ENCODE measurements around the gene NTNG1. TPM values are rescaled to one million over a fixed set of nuclear protein-coding genes. Genes with fewer than 3 reads are reported as not detected.
A peak's percentile ranks its signal among the peaks of the same experiment; 100 is the strongest.

The NTNG1 gene
- total and polyA plus RNA-seq, 2 of the 8 experiments (the other 6 are each of a cell fraction or from before 2014, with no cell fraction given) = 1.2 to 4.1 TPM

- Histone ChIP-seq H3K4me2 (ENCODE audit: insufficient read depth in 1 of 2, low read depth in 2 of 2, low read length in 2 of 2) (no peak overlapping the region), H2AK5ac (ENCODE audit: low read depth, low read length) (no peak overlapping the region), H4K91ac (replicated peaks; ENCODE audit: insufficient read length, low read length) (no peak overlapping the region), H3K23me2 (ENCODE audit: low read depth, low read length) (no peaks in the 10 kb centered on the region), H4K8ac (ENCODE audit: extremely low read depth, insufficient read depth, low read length) (no peak overlapping the region), H3K9me3 (ENCODE audit: insufficient read depth in 2 of 2, low read depth in 1 of 2, low read length in 1 of 2) (no peaks in the 10 kb centered on the region), H4K5ac (ENCODE audit: insufficient read length, low read depth, low read length) (no peak overlapping the region), H3K14ac (ENCODE audit: insufficient read length) (no peak overlapping the region), H2BK5ac (ENCODE audit: low read depth, low read length) (no peak overlapping the region), H3K27me3 (replicated peaks in 1 of 4; ENCODE audit: control insufficient read depth in 3 of 4, extremely low read depth in 1 of 4, insufficient read depth in 3 of 4, low read length in 3 of 4) (no peaks in the 10 kb centered on the region), H3K18ac (ENCODE audit: extremely low read depth, low read length) (no peak overlapping the region), H2AFZ (ENCODE audit: low read length) (no peak overlapping the region), H3K4ac (replicated peaks; ENCODE audit: insufficient read length, low read depth, low read length) (no peak overlapping the region), H3K36me3 (ENCODE audit: control insufficient read depth in 2 of 4, insufficient read depth in 4 of 4, low read length in 3 of 4) (no peaks in the 10 kb centered on the region), H4K20me1 (replicated peaks in 1 of 2; ENCODE audit: control insufficient read depth in 1 of 2, insufficient read depth in 2 of 2, low read length in 2 of 2) (no peaks in the 10 kb centered on the region), H3K9ac (replicated peaks in 1 of 4; ENCODE audit: extremely low read depth in 1 of 4, low read depth in 3 of 4, low read length in 3 of 4) (no peak overlapping the region), H3K27ac (ENCODE audit: low read depth, low read length) (no peak overlapping the region), H3K4me3 (ENCODE audit: extremely low read depth in 1 of 4, insufficient read depth in 2 of 4, low read depth in 3 of 4, low read length in 4 of 4) (no peak overlapping the region), H3K23ac (ENCODE audit: insufficient read length) (no peak overlapping the region), H2BK120ac (replicated peaks; ENCODE audit: low read depth, low read length) (no peak overlapping the region), H3K79me1 (ENCODE audit: low read depth, low read length) (no peaks in the 10 kb centered on the region), H2BK12ac (ENCODE audit: low read depth, low read length) (no peak overlapping the region), H3K4me1 (replicated peaks in 1 of 4; ENCODE audit: control insufficient read depth in 3 of 4, insufficient read depth in 4 of 4, low read length in 3 of 4) (no peaks in the 10 kb centered on the region), H3K56ac (replicated peaks; ENCODE audit: insufficient read length, low read depth, low read length) (no peak overlapping the region), H2BK15ac (ENCODE audit: low read length) (no peak overlapping the region), H3K79me2 (ENCODE audit: control insufficient read depth in 1 of 2, insufficient read depth in 2 of 2, low read length in 2 of 2) (no peaks in the 10 kb centered on the region), H2BK20ac (ENCODE audit: low read length) (no peak overlapping the region)
- ChIA-PET CTCF (ENCODE audit: partially characterized antibody) (interaction anchor here (0.9 to 2.3 kb wide), 10 partner anchors 10 to 1587 kb away, joined by 3 to 11 read pairs (median 3); no protein-coding TSS in a partner anchor), POLR2A (ENCODE audit: partially characterized antibody) (no interaction called here)
- 84% methylated on average over 6 of the region's 6 CpGs; no CpG with 5 or more reads in 1 of the 2 experiments for WGBS, 2 experiments (ENCODE audit: extremely low coverage in 1 of 2, insufficient coverage in 1 of 2, insufficient read length in 1 of 2, insufficient replicate concordance in 2 of 2, low coverage in 1 of 2, low lambda C conversion rate in 2 of 2, missing lambda C conversion rate in 1 of 2)
- DNase-seq (ENCODE audit: low read depth in 1 of 2, low spot score in 2 of 2) (no peak), FAIRE-seq (no peak)
- TF ChIP-seq JUN (IDR thresholded peaks at IDR 0.05; ENCODE audit: low read depth, low read length) = no peak
- peak; percentile 59 to 65 for TF ChIP-seq RAD21 (IDR thresholded peaks at IDR 0.05 in 1 of 2, conservative IDR thresholded peaks at IDR 0.05 in 1 of 2; ENCODE audit: low read depth in 2 of 2, low read length in 2 of 2)
- peak in 2 of 3 experiments; percentile 23 to 32; a peak in 2 of 4 replicates for TF ChIP-seq CTCF (IDR thresholded peaks at IDR 0.05; ENCODE audit: control extremely low read depth in 1 of 3, insufficient read depth in 1 of 3, low read depth in 1 of 3, low read length in 3 of 3)
Observed at GRCh38 chr1:107501081-107501605, 360.3 kb downstream of the NTNG1 start.
